T-helper 2 cell treated with Interferon-gamma antibody and Interleukin-4, amounts not matched to agents 100 ng/mL and 5 ng/mL, for 36 hours (primary cell): ENCODE results near the gene WDFY4. TPM values are rescaled to one million over a fixed set of nuclear protein-coding genes. Genes with fewer than 3 reads are reported as not detected.

Experiments
- intact Hi-C: fragments of 100-400 bp; cut with micrococcal nuclease; formaldehyde crosslinking; loops from one replicate; pipeline ENCODE4 v1.15.1; 2023
- total RNA-seq: library from RNA; stranded (reverse); gene quantifications from 2 replicates; pipeline ENCODE4 v1.2.3, GENCODE V29; 2022

The WDFY4 gene
- total RNA-seq, 1 donor from 2014 or later: 1.00 TPM

- intact Hi-C loops: no loop called here
Observed at GRCh38 chr10:48740015-48740707, 55.5 kb downstream of the WDFY4 start.

DNA sequence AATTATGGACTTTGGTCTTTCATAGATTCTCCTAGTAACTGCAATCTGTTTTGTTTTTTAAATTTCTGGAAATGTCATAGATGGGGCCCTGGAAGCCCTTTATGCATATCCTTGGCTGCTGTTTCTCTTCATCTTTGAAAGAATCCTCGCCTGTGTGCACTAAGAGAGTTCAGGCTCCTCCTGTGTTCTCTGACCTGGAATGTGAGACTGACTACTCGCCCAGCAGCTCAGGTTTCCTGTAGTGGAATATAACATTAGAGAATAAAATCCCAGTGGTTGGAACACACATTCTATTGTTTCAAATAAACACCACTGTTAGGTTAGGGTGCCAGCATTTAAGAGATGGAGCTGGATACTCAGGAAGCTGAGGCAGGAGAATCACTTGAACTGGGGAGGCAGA is 56.3 kb downstream of the WDFY4 start:
- intact Hi-C loops: no loop called here

- intact Hi-C loops: no loop called here
Observed at GRCh38 chr10:48742891-48743860, 58.5 kb downstream of the WDFY4 start.

DNA sequence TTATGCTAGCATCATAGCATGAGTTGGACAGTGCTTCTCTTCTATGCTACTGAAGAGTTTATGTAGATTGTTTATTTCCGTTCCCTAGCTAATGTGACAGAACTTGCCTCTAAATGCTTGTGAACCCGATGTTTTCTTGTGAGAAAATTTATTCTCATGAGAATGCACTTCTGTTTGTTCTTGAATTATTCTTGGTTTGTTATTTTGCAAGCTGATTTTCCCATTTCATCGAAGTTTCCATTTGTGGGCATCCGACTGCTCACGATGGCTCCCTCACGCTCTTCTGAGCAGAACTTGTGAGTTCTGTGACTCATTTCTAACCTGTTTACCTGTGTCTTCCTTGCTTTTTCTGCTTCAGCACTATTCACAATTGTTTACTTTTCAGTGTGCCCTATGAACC is 59.9 kb downstream of the WDFY4 start:
- intact Hi-C loops: no loop called here

DNA sequence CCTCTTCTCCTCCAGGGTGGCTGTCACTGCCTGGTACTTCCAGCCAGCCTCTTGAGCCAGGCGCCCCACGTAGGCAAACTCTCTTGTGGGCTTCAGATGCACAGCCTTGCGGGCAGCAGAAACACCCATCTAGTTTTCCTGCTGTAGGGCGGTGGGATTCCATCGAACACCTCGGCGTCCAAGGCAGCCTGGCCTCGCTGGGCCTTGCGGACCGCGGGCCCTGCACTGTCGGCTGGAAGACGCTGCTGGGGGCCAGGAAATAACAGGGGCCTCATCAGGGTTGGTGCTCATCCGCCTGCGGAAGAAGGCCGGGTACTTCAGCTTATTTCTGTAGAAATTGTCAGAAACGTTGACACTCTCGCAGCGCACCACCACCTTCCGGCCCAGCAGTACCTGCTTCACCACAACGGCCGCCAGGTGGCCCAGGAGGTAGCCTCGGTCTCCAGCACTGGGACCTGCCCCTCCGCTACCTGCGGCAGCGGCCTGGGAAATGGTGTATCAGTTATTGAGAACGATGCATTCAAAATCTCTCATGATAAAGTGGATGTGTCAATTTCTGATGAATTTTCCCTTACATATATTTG is 61.1 kb downstream of the WDFY4 start:
- intact Hi-C loops: no loop called here

- intact Hi-C loops: no loop called here
Observed at GRCh38 chr10:48748573-48748972, 63.9 kb downstream of the WDFY4 start.

- intact Hi-C loops: no loop called here
Observed at GRCh38 chr10:48749254-48749787, 64.6 kb downstream of the WDFY4 start.

GRCh38 chr10:48750019-48750418 is 65.3 kb downstream of the WDFY4 start:
- intact Hi-C loops: no loop called here

GRCh38 chr10:48750991-48751390 is 66.3 kb downstream of the WDFY4 start:
- intact Hi-C loops: no loop called here

DNA sequence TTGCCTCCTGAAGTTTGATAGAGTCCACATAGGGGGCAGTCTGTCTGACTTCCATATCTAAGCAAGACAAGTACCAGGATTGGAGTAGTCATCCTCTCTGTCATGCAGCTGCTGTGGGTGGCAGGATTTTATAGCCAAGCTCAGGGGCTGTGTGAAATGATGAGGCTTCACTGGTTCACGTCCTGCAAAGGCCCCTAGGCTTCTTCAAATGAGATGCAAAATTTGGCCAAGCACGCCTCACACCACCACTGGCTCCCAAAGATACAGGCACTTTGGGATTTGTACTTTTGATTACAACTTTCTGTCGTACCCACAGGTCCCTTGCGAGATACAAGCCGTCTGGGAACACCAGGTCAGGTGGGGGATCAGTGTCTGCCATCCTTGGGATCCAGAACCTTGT is 67.1 kb downstream of the WDFY4 start:
- intact Hi-C loops: no loop called here

DNA sequence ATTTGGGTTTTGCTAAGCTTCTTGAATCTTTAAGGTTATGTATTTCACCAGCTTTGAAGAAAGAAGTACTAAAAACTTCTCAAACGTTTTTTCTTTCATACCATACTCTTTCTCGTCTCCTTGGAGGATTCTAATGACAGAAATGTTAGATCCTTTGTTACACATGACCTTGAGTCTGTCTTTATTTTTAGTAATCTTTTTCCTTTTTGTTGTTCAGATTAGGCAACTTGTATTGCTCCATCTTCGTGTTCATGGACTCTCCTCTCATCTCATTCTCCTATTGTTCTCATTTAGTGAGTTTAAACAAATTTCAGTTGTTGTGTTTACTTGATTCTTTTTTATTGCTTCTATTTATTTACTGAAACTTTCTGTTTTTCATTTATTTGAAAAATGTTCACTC is 73.7 kb downstream of the WDFY4 start:
- intact Hi-C loops: no loop called here

DNA sequence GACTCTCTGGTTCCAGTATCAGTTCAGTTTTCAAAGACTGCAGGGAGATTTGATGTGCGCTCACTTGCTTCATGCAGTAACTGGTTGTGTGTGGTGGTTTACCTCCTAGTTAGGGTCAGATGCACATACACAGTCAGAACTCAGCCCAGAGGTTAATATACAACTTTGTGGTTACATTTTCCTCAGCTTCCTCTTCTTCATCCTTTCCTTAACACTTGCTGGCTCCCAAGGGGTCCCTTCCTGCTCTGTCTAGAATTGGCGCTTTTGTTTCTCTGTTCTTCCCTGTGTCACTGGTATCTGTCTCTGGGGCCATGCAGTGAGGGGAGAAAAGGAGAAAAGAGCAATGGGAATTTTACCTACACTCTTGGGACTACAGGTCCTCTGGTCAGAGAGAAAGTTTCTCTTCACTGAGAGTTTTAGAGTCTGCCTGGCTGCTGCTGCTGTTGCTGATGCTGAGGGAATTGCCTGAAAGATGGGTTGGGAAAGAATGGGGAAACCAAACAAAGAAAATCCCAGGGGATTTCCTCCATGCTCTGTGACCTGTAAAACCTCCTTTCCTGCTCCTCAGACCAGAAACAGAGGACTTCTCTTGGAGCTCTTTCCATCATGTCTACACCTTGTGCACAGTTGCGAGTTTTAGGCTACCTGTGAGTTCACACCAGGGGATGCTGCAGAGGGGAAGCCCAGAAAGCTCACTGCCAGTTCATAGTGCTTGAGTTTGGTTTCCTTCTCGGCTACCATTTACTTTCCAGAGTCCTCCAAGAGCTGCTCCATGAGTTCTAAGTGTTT is 74.6 kb downstream of the WDFY4 start:
- intact Hi-C loops: no loop called here

DNA sequence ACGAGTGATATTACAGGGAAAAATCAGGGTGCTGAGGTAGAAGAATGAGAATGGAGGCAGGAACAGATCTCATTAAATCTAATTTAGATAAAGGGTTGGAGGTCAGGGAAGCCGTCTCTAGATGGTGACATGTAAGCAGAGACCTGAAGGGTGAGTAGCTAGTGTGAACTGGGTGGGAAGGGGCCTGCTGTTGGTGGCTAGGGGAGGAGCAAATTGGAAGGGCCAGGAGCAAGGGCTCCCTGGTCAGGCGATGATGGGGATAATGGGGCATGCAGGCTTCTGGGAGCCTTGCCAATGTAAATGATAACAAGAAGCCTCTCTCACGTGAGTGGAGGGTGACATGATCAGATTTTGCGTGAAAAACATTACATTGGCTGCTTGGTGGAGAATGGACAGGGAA is 76.3 kb downstream of the WDFY4 start:
- intact Hi-C loops: no loop called here

DNA sequence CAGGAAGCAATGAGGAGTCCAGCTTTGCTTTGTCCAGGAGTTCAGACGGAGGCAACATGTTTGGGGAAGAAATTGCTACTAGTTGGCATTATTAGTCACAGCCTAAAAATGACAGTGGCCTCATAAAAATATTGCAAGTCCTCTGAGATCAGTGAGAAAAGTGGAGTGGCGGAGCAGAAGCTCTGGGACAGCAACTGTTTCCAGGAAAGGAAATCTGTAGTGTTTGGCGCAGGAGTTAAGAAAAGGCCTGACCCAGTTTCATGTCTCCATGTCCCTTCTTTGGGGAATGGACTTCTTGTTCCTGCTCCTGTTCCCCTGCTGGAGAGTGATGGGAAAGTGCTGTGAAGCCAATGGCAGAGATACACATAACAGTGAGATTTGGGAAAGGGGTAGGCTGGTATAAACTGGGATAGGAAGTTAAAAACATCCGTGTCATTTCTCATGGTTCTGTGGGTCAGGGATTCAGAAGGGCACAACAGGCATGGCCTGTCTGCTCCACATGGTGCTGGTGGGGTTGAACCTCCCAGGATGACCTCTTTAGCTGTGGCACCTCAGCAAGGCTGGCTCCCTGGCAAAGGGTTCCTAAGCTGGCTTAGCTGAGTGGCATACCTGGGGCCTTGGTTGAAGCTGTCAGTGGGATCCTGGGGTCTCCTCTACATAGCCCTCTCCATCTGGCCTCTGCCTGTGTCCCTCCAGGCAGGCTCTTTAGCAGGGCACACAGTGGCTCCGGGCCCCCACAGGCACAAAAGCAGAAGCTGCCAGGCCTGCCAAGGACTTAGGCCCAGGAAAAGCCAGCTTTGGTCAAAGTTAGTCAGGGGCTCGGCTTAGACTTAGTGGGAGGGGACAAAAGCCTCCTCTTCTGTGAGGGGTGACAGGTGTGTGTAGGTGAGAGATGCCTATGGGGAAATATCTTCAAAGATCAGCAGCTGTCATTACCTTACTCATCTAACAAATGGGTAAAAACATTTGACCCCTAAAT is 77.7 kb downstream of the WDFY4 start:
- intact Hi-C loops: no loop called here

DNA sequence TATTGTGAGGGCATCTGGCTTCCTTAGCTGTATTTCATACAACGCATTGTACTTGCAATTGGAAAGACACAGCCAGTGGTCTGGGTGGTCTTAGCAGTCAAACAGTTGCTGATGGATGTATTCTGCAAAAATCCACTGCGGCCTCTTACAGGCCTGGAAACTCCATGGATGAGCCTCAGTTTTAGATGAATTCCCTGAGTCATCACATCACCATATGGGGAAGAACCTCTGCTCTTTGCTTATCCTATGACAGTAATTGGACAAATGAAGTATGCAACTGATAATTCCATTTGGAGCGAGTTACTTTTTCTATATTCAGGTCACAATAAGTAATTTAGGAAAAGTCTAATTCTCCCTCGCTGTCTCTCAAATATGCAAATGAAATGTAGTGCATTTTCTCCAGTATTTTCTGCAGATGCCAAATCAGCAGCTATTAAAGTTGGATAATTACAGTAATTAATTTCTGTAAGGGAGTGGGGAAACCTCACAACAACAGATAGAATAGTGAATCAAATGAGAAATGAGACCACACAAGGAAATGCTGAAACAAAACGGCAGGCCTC is 78.8 kb downstream of the WDFY4 start:
- intact Hi-C loops: no loop called here

DNA sequence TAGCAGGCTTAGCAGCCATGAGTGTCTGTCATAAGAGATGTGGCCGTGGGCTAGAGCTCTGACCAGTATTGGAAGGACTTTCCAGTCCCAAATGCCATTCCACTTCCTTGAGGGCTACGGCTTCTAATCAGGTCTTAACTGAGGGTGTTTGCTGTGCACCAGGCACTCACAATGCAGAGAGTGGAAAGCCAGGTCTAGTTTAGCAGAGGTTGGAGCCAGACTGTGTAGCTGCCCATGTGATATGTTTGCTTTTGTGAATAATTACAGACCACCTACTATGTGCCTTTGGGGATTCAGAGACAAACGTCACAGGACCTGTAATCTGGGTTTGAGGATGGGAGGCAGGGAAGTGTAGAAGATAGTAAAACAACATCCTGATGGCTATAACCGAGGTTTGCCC is 79.8 kb downstream of the WDFY4 start:
- intact Hi-C loops: no loop called here

- intact Hi-C loops: no loop called here
Observed at GRCh38 chr10:48765039-48765438, 80.4 kb downstream of the WDFY4 start.

- intact Hi-C loops: no loop called here
Observed at GRCh38 chr10:48765527-48765926, 80.9 kb downstream of the WDFY4 start.

DNA sequence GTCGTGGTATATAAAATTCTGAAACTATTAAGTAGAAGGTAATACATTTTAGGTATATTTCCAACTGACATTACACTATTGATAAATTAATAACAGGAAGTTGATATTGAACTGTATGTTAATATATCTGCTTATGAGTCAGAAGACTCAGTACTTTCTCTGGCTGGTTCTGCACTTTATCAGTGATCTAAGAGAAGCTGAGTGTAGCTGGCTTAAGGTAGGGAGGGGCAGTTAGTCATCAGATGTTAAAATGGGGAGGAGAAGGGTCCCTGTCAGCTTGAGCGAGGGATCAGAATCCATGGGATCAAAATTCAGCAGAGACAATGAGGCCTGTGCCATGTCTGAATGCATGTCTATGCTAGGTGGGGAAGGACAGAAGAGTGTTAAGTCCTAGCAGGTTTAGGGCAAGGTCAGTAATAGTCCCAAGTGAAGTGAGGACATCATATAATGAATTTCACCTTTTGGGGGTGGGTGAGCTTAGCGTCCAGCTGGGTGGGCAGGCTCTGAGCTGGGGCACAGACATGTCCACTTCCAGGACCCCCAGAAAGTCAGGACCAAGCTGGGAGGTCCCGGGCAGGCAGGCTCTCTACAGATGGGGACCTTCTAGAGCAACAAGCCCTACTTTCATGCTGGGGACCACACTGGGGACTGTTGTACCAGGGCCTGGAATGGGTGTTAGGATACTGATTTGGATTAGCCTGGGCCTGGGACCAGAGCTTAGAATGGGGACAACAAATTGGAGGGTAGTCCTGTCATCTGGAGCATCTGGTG is 82.9 kb downstream of the WDFY4 start:
- intact Hi-C loops: no loop called here
